DOHH2 (cell line): Measurements from ENCODE around the gene ANGPT4.

ENCODE experiments used
- H3F3A ChIP-seq: fragments of 200-600 bp; sonication (generic), shearing (Covaris generic); 2 replicates; pipeline ENCODE4 v1.6.0; 2016; ENCODE audit warnings: antibody characterized with exemption, mild to moderate bottlenecking; ENCODE audit not compliant: control insufficient read depth, insufficient read depth
- H3K27ac ChIP-seq: fragments of 200-600 bp; sonication (generic); 2 replicates; pipeline ENCODE4 v1.5.1; 2014; ENCODE audit warnings: low read depth, mild to moderate bottlenecking, low read length, moderate library complexity
- H3K27me3 ChIP-seq: fragments of 200-600 bp; sonication (generic); 2 replicates; pipeline ENCODE4 v1.6.1; 2014; ENCODE audit warnings: mild to moderate bottlenecking, low read length, mixed read lengths; ENCODE audit not compliant: control insufficient read depth
- H3K36me3 ChIP-seq: fragments of 200-600 bp; sonication (generic); 2 replicates; pipeline ENCODE4 v1.6.1; 2014; ENCODE audit warnings: mild to moderate bottlenecking, low read length, moderate library complexity, mixed read lengths; ENCODE audit not compliant: control insufficient read depth
- H3K4me1 ChIP-seq: fragments of 200-600 bp; sonication (generic); 2 replicates; pipeline ENCODE4 v1.6.1; 2014; ENCODE audit warnings: mild to moderate bottlenecking, low read length, mixed read lengths; ENCODE audit not compliant: control insufficient read depth
- H3K4me2 ChIP-seq: fragments of 200-600 bp; sonication (generic); 2 replicates; pipeline ENCODE4 v1.6.0; 2014; ENCODE audit warnings: mild to moderate bottlenecking, low read length, moderate library complexity
- H3K4me3 ChIP-seq: fragments of 200-600 bp; sonication (generic); 2 replicates; pipeline ENCODE4 v1.5.1; 2014; ENCODE audit warnings: mild to moderate bottlenecking, low read length, mixed read lengths
- H3K79me2 ChIP-seq: fragments of 200-600 bp; sonication (generic); 2 replicates; pipeline ENCODE4 v1.6.1; 2014; ENCODE audit warnings: mild to moderate bottlenecking, low read length, mixed read lengths; ENCODE audit not compliant: control insufficient read depth
- H3K9me2 ChIP-seq: fragments of 200-600 bp; sonication (generic); replicated peaks from 2 replicates; pipeline ENCODE4 v1.6.1; 2014; ENCODE audit warnings: mild to moderate bottlenecking, low read length, mixed read lengths; ENCODE audit not compliant: control insufficient read depth
- H3K9me3 ChIP-seq: fragments of 200-600 bp; sonication (generic); 2 replicates; pipeline ENCODE4 v1.6.1; 2014; ENCODE audit warnings: antibody characterized with exemption, low read length, mixed read lengths; ENCODE audit not compliant: control insufficient read depth, insufficient read depth
- H4K20me1 ChIP-seq: fragments of 200-600 bp; sonication (generic); 2 replicates; pipeline ENCODE4 v1.6.0; 2014; ENCODE audit warnings: low read depth, mild to moderate bottlenecking, antibody characterized with exemption, low read length, moderate library complexity; ENCODE audit not compliant: control insufficient read depth, insufficient read depth
- EZH2phosphoT487 ChIP-seq: fragments of 200-600 bp; sonication (generic); IDR thresholded peaks from 2 replicates; pipeline ENCODE4 v1.6.1; 2017; ENCODE audit warnings: borderline replicate concordance, mild to moderate bottlenecking, antibody characterized with exemption, low read length, moderate library complexity, mixed read lengths
- TF ChIP-seq, protein P1 (sequence below): fragments of 200-600 bp; sonication (generic); IDR thresholded peaks from one replicate; pipeline ENCODE4 v1.5.1; 2014; ENCODE audit warnings: antibody characterized with exemption, mild to moderate bottlenecking, low read depth, low read length; ENCODE audit not compliant: poor library complexity, severe bottlenecking

Gene ANGPT4

DNA sequence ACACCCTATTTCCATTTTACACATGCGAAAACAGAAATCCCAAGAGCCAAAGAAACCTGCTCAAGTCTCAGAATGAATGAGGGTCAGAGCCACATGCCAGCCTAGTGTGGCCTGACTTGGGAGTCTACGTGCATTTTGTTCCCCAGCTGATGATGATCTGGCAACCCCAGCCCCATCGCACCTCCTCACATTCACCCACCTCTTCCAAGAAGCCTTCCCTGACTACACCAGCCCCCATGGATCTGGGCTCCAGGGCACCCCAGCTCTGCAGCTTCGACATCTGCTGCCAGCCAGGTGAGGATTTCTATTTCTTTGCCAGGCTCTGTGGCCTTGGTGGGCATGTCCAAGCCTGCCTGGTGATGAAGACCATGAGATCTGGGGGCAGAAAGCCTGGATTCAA lies 41.0 kb downstream of the ANGPT4 start:
- TF ChIP-seq EZH2phosphoT487, result no peak
- H3K79me2 ChIP-seq, result no peaks in the 10 kb centered on the region

DNA sequence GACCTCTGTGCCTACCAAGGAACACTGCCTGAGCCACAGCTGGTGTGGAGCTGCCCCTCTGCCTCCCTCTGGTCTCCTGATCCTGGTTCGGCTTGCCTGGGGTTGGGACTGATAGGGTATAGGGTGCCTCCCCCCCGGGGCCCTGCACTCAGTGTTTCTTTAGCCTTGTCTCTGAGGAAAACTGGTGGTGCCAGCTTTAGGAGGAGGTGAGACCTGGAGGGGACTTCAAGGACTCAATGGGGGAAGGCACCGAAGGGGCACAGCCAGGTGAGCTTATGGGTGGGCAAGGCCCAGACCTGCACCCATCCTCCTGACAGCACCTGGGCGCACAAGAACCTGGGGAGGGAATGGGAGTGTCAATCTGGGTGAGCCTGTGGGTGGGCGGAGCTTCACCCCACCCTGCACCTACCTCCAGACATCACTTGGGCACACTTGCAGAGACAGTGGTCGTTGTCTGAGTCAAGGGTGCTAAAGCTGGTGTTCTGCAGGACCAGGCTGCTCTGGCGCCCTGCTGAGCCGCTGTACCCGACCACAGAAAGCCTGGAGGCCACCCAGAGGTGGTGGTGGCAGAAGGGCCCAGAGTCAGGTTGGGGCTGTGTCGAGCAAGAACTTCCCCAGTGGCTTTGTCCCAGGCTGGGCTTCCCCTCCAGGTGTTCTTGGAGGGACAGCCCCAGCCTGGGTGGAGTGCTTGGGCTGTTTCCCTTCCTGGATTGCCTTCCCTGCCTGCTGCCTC lies 42.1 kb downstream of the ANGPT4 start:
- Histone ChIP-seq H3F3A (no peaks in the 10 kb centered on the region), H4K20me1 (no peaks in the 10 kb centered on the region), H3K36me3 (no peaks in the 10 kb centered on the region), H3K27ac (no peak overlapping the region), H3K9me2 (no peaks in the 10 kb centered on the region), H3K9me3 (no peaks in the 10 kb centered on the region), H3K4me1 (no peaks in the 10 kb centered on the region), H3K27me3 (no peaks in the 10 kb centered on the region), H3K79me2 (no peaks in the 10 kb centered on the region), H3K4me3 (no peak overlapping the region), H3K4me2 (no peak overlapping the region)
- TF ChIP-seq, protein P1, sequence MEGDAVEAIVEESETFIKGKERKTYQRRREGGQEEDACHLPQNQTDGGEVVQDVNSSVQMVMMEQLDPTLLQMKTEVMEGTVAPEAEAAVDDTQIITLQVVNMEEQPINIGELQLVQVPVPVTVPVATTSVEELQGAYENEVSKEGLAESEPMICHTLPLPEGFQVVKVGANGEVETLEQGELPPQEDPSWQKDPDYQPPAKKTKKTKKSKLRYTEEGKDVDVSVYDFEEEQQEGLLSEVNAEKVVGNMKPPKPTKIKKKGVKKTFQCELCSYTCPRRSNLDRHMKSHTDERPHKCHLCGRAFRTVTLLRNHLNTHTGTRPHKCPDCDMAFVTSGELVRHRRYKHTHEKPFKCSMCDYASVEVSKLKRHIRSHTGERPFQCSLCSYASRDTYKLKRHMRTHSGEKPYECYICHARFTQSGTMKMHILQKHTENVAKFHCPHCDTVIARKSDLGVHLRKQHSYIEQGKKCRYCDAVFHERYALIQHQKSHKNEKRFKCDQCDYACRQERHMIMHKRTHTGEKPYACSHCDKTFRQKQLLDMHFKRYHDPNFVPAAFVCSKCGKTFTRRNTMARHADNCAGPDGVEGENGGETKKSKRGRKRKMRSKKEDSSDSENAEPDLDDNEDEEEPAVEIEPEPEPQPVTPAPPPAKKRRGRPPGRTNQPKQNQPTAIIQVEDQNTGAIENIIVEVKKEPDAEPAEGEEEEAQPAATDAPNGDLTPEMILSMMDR, result no peak
- no peak for TF ChIP-seq EZH2phosphoT487

More for the DNA sequence above, 41.0 kb downstream of the ANGPT4 start:
- no peaks in the 10 kb centered on the region for H4K20me1 ChIP-seq
- H3K36me3 ChIP-seq, result no peaks in the 10 kb centered on the region
- no peaks in the 10 kb centered on the region for H3K9me2 ChIP-seq
- no peak overlapping the region for H3K4me2 ChIP-seq
- H3K27ac ChIP-seq, result no peak overlapping the region
- no peaks in the 10 kb centered on the region for H3K9me3 ChIP-seq
- H3K27me3 ChIP-seq, result no peaks in the 10 kb centered on the region
- no peak overlapping the region for H3K4me3 ChIP-seq
- H3F3A ChIP-seq, result no peaks in the 10 kb centered on the region
- H3K4me1 ChIP-seq, result no peaks in the 10 kb centered on the region

GRCh38 chr20:872855-873520 lies 43.1 kb downstream of the ANGPT4 start:
- no peaks in the 10 kb centered on the region for H3K36me3 ChIP-seq
- TF ChIP-seq, protein P1, result no peak
- no peak for TF ChIP-seq EZH2phosphoT487
- no peaks in the 10 kb centered on the region for H3F3A ChIP-seq
- no peaks in the 10 kb centered on the region for H3K9me2 ChIP-seq
- no peaks in the 10 kb centered on the region for H3K4me1 ChIP-seq
- no peaks in the 10 kb centered on the region for H3K9me3 ChIP-seq
- H3K4me3 ChIP-seq, result no peak overlapping the region
- H3K27ac ChIP-seq, result no peak overlapping the region
- no peaks in the 10 kb centered on the region for H4K20me1 ChIP-seq
- H3K79me2 ChIP-seq, result no peaks in the 10 kb centered on the region
- H3K27me3 ChIP-seq, result no peaks in the 10 kb centered on the region
- H3K4me2 ChIP-seq, result no peak overlapping the region

- H3K27ac ChIP-seq, result no peak overlapping the region
- H3K4me1 ChIP-seq, result no peaks in the 10 kb centered on the region
- H3K9me3 ChIP-seq, result no peaks in the 10 kb centered on the region
- H4K20me1 ChIP-seq, result no peaks in the 10 kb centered on the region
- TF ChIP-seq, protein P1, result no peak
- TF ChIP-seq EZH2phosphoT487, result no peak
- H3K27me3 ChIP-seq, result no peaks in the 10 kb centered on the region
- no peaks in the 10 kb centered on the region for H3K79me2 ChIP-seq
- no peak overlapping the region for H3K4me2 ChIP-seq
- H3K4me3 ChIP-seq, result no peak overlapping the region
- H3K9me2 ChIP-seq, result no peaks in the 10 kb centered on the region
- H3F3A ChIP-seq, result no peaks in the 10 kb centered on the region
- no peaks in the 10 kb centered on the region for H3K36me3 ChIP-seq
These were observed 44.2 kb downstream of the ANGPT4 start for GRCh38 chr20:871948-872347.
